ENCODE results near the gene FADS1. TPM values are rescaled to one million over a fixed set of nuclear protein-coding genes. Genes with fewer than 3 reads are reported as not detected.

The FADS1 gene
- total and polyA plus RNA-seq, 2 of the 13 experiments (the other 11 are each of a cell fraction or from before 2014, with no cell fraction given), result 91.8 to 108 TPM

DNA sequence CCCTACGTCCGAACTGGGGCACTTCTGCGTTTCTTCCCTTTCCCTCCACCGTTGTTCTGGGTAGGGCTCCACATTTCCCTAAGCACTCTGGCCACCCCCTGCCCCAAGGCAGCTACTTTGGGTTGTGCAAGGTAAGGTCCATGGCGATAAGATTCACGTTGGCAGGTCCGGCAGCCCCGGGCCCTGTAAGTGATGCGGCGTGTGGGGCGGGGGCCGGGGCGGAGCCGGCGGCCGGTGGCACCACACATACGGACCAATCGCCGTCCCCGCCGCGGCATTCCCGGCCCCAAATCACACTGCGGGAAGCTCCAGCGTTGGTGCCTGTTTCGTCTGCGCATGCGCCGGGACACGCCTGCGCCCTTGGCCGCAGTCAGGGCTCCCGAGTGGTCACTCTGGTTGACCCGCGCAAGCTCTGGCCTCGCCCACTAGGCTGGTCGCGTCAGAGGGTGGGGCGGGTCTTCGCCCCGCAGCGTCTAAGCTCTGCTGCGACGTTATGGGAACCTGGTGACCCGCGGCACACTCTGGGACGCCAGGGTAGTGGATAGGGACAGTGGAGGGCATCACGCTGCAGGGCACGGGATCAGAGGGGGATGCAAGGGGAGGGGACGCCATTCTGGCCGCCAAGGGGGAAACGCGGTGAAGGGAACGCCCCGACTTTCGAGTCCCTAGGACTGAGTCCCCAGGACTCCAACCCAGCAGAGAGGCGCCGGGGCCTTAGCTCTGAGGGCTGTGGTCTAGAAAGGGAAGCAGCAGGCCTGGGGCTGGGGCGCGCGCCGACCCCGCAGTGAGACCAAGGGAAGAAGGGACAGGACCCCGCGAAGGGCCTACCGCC is 1.6 kb downstream of the FADS1 start:
- no peak overlapping the region for H2AFZ ChIP-seq (ENCODE audit: low read length)
- no peaks in the 10 kb centered on the region; a peak in 1 of 5 replicates for H3K27me3 ChIP-seq (ENCODE audit: control insufficient read depth in 1 of 2, insufficient read depth in 2 of 2, low read length in 2 of 2)
- H3K36me3 ChIP-seq (replicated peaks in 1 of 2; ENCODE audit: control insufficient read depth in 1 of 2, insufficient read depth in 2 of 2, low read length in 2 of 2), result peaks cover 16 to 34% of the 10 kb centered on the region in 2 experiments
- H3K9me3 ChIP-seq (ENCODE audit: low read length), result no peaks in the 10 kb centered on the region
- intact Hi-C loops (cut with micrococcal nuclease; ENCODE audit: unreplicated experiment) (no loop called here), in situ Hi-C loops (cut with HindIII; ENCODE audit: extremely low pct_ligation_motif_present, low pct_unique_long_range_greater_than_20kb) (no loop called here)
- ChIA-PET CTCF (ENCODE audit: low intra/inter-chr PET ratio, low total read pairs) (no interaction called here), POLR2A (interaction anchor here (0.8 to 5.8 kb wide), 36 partner anchors 8 to 830 kb away, joined by 3 to 50 read pairs (median 6); partner anchors contain the start of genes AHNAK, BEST1, CPSF7 and FADS2)
- no TSS peak for BruUV-seq (replicated peaks)
- H3K9ac ChIP-seq (ENCODE audit: insufficient read depth, low read depth, low read length), result peak overlapping the region; percentile 98
- peak overlapping the region; percentile 99 for H3K4me2 ChIP-seq (ENCODE audit: low read depth, low read length)
- ATAC-seq, result peak; percentile 87
- no peaks in the 10 kb centered on the region for H4K20me1 ChIP-seq (ENCODE audit: insufficient read depth, low read length)
- H3K27ac ChIP-seq (ENCODE audit: extremely low read length, insufficient read depth, low read length), result peak overlapping the region; percentile 99
- DNase-seq (ENCODE audit: low spot score), result peak; percentile 96
- peak; percentile 69 for FAIRE-seq
- H3K79me2 ChIP-seq (ENCODE audit: insufficient read depth, low read length), result peaks cover 25% of the 10 kb centered on the region
- H3K4me3 ChIP-seq (replicated peaks in 1 of 3; ENCODE audit: insufficient read depth in 1 of 3, low read depth in 2 of 3, low read length in 3 of 3), result peak overlapping the region; percentile 74 to 94 (median 81)
- peaks cover 41% of the 10 kb centered on the region for H3K4me1 ChIP-seq (ENCODE audit: insufficient read depth, low read length)
- WGBS (ENCODE audit: low lambda C conversion rate), result 10% methylated on average over 14 of the region's 66 CpGs
- no peak; the same call in 1 of the 2 replicates for TF ChIP-seq ONECUT2 (CRISPR knock-in tag; IDR thresholded peaks at IDR 0.05)
- peak; percentile 15; the same call in 1 of the 2 replicates for TF ChIP-seq ZNF281 (CRISPR knock-in tag; IDR thresholded peaks at IDR 0.05; ENCODE audit: borderline replicate concordance)
- TF ChIP-seq ZNF724P (CRISPR knock-in tag; IDR thresholded peaks at IDR 0.05; ENCODE audit: borderline replicate concordance), result peak; percentile 92
- no peak for TF ChIP-seq ZNF800 (CRISPR knock-in tag; IDR thresholded peaks at IDR 0.05)
- no peak for TF ChIP-seq TBP (CRISPR knock-in tag; IDR thresholded peaks at IDR 0.05)
- no peak for TF ChIP-seq ZNF335 (CRISPR knock-in tag; IDR thresholded peaks at IDR 0.05)
- TF ChIP-seq ZNF460 (CRISPR knock-in tag; IDR thresholded peaks at IDR 0.05; ENCODE audit: borderline replicate concordance), result no peak
- no peak for TF ChIP-seq IKZF1 (IDR thresholded peaks at IDR 0.05)
- TF ChIP-seq, protein P1, sequence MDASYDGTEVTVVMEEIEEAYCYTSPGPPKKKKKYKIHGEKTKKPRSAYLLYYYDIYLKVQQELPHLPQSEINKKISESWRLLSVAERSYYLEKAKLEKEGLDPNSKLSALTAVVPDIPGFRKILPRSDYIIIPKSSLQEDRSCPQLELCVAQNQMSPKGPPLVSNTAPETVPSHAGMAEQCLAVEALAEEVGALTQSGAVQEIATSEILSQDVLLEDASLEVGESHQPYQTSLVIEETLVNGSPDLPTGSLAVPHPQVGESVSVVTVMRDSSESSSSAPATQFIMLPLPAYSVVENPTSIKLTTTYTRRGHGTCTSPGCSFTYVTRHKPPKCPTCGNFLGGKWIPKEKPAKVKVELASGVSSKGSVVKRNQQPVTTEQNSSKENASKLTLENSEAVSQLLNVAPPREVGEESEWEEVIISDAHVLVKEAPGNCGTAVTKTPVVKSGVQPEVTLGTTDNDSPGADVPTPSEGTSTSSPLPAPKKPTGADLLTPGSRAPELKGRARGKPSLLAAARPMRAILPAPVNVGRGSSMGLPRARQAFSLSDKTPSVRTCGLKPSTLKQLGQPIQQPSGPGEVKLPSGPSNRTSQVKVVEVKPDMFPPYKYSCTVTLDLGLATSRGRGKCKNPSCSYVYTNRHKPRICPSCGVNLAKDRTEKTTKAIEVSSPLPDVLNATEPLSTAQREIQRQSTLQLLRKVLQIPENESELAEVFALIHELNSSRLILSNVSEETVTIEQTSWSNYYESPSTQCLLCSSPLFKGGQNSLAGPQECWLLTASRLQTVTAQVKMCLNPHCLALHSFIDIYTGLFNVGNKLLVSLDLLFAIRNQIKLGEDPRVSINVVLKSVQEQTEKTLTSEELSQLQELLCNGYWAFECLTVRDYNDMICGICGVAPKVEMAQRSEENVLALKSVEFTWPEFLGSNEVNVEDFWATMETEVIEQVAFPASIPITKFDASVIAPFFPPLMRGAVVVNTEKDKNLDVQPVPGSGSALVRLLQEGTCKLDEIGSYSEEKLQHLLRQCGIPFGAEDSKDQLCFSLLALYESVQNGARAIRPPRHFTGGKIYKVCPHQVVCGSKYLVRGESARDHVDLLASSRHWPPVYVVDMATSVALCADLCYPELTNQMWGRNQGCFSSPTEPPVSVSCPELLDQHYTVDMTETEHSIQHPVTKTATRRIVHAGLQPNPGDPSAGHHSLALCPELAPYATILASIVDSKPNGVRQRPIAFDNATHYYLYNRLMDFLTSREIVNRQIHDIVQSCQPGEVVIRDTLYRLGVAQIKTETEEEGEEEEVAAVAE (CRISPR knock-in tag; IDR thresholded peaks at IDR 0.05; ENCODE audit: borderline replicate concordance), result no peak
- TF ChIP-seq ZNF775 (CRISPR knock-in tag; IDR thresholded peaks at IDR 0.05; ENCODE audit: borderline replicate concordance), result no peak
- TF ChIP-seq ZNF484 (CRISPR knock-in tag; IDR thresholded peaks at IDR 0.05; ENCODE audit: borderline replicate concordance, low read depth), result no peak
- TF ChIP-seq, protein P2, sequence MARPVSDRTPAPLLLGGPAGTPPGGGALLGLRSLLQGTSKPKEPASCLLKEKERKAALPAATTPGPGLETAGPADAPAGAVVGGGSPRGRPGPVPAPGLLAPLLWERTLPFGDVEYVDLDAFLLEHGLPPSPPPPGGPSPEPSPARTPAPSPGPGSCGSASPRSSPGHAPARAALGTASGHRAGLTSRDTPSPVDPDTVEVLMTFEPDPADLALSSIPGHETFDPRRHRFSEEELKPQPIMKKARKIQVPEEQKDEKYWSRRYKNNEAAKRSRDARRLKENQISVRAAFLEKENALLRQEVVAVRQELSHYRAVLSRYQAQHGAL (CRISPR knock-in tag; IDR thresholded peaks at IDR 0.05; ENCODE audit: not compliant biosample characterization), result peak; percentile 93

Data from HepG2 (cell line).